ENCODE measurements around the gene CHID1.

CHID1 gene

DNA sequence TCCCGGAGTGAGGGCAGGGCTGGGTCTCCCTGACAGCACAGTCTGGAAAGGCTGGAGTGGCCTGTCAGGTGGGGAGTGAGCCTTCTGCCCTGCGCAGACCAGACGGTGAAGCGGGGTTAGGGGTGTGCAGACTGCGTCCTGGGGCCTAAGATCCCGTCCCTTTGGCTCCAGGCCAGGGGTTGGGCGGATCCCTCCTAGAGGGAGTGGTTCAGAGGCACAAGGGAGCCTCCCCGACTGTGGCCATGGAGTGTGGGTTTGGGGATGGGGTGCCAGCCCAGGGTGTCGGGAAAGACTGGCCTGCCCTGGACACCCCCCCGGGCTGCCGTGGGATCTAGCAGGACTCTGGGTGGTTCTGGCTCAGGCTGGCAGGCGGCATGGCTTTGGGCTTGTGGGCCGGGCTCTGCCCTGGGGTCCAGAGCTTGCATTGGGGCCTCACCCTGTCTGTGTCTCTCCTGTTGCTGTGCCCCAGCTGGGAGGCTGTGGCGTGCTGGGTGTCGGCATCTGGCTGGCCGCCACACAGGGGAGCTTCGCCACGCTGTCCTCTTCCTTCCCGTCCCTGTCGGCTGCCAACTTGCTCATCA is 48.4 kb downstream of the CHID1 start:
- DNase-seq: no peak

DNA sequence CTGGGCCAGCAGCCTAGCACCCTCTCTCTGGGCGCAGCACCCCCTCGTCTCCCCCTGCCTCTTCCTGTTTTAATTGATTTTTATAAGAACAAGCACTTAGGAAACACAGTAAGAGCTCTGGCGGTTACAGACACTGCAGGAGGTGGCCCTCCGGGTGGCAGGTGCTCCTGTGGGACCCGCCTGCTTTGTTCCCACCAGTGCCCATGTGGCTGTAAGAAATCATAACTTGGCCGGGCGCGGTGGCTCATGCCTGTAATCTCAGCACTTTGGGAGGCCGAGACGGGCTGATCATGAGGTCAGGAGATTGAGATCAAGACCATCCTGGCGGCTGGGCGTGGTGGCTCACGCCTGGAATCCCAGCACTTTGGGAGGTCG is 49.5 kb downstream of the CHID1 start:
- DNase-seq: no peak

DNA sequence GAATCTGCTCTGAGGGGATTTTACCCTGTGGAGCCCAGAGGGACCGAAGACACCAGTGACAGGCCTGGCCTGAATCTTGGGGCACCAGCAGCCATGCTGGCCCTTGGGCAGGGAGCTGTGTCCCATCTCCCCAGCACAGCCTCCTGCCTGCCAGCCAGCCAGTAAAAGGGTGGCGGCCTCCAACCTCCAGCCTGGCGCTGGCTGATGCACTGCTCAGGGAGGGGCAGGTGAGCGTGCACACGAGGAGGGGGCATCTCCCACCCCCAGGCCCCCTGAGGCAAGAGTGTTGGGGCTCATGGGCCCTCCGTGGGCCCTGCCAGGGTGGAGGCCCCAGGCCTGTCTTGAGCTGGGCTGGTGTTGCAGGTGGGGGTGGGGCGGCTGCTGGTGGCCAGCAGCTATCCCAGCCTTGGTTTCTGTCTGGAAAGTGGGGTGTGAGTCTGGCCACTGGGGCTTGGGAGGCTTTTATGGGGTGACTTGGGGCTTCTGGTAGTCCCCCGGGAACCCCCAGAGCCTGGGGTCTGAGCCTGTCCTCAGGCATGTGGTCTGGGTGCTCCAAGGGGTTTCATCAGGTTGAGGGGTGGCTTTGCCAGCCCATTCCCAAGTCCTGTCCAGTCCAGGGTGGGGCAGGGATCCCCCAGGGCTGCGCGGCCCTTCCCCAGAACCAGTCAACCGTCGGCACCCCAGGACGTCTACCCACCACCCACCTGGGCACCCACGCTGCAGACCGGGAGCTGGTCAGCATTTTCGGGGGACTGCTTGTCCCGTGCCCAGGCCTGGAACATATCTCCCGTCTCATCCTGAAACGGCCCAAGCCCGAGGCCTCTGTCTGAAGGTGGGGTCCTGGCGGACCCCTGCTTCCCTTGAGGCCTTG is 50.1 kb downstream of the CHID1 start:
- no peak for DNase-seq

DNA sequence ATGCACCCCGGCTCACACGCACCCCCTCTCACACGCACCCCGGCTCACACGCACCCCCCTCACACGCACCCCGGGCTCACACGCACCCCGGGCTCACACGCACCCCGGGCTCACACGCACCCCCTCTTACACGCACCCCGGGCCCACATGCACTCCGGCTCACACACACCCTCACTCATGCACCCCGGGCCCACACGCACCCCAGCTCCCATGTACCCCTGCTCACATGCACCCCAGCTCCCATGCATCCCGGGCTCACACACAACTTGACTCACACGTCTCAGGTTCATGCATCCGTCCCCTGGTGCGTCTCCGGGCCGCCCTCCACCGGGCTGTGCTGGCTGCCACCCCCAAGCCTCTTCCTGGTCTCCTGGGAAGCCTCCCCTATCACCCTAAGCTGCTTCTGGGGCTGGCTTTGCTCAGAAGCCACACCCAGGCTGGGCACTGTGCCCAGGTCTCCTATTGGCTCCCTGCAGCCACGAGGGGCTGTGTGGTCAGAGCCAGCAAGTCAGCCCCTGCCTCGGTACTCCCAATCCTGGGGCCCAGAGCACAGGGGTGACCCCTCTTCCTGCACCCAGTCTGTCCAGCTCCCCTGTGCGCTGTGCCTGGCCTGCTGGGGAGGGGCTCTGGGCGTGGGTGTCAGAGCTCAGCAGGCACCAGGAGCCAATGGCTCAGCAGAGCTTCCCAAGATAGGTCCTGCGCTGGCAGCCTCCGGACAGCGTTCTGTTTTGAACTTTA is 51.0 kb downstream of the CHID1 start:
- peak; percentile 56 for DNase-seq

DNA sequence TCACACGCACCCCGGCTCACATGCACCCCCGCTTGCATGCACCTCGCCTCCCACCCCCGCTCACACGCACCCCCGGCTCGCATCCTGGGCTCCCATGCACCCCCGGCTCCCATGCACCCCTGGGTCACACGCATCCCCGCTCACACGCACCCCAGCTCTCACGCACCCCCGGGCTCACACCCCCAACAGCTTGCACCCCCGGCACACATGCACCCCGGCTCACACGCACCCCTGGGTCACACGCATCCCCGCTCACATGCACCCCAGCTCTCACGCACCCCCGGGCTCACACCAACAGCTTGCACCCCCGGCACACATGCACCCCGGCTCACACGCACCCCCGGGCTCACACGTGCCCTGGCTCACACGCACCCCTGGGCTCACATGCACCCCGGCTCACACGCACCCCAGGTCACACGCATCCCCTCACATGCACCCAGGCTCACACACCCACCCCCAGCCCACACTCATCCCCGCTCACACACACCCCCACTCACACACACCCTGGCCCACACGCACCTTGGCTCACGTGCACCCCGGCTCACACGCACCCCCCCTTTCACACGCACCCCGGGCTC is 51.8 kb downstream of the CHID1 start:
- DNase-seq: no peak

DNA sequence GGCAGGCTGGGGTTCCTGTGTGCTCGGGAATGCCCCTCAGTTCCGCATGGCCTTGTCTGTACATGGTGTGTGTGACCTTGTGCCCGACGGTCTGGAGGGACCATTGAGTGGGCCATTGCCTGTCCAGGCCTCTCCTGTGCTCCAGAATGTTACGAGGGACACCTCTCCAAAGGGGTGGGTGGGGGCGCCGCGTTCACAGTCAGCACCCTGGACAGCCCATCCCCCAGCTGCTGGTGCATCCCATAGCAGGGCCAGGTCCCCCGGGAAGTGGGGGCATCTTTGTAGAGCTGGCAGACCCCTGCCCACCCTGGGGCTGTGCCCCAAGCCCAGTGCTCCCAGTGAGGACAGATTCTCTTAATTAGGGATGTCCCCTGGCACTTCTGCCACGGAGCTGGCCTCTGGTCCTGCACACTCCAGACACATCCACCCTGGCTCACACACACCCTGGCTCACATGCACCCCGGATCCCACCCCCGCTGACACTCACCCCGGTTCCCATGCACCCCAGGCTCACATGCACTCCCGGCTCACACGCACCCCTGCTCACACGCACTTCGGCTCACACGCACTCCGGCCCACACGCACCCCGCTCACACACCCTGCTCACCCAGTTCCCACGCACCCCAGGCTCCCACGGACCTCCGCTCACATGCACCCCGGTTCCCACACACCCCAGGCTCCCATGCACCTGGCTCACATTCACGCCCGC is 52.4 kb downstream of the CHID1 start:
- DNase-seq: no peak

DNA sequence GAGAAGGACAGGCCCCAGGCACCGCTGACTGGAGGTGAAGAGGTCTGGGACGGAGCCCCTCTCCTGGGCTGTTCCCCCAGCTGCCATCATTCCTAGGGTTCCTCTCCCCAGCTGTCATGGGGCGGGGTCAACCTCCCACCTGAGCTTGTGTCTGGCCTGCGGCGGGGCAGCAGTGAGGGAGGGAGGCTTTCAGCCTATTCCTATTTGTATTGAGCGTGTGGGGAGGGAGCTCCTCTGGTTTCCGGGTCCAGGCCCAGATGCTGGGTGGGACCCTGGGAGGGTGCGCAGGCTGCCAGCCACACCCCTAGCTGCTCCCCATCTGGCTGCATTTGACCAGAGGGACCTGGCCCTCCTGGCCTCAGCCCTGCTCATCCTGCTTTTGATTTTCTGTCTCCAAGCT is 54.2 kb downstream of the CHID1 start:
- no peak for DNase-seq

DNA sequence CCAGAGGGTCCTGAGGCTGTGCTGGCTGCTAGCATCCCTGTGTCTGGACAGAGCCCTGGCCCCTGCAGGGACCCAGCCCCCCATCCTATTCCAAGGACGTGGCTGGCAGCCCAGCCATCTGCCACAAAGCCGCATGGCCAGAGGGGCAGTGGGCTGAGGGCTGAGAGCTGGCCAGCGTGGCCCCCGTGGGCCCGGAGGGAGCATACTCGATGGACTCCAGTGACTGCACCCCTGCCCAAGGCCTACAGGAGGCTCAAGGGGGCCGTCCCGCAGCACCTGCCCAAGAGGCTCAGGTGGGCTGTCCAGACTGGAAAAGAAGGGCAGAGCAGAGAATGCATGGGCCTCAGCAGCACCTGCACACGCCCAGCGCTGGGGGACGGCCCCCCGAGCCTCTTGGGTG is 54.8 kb downstream of the CHID1 start:
- DNase-seq: no peak

DNA sequence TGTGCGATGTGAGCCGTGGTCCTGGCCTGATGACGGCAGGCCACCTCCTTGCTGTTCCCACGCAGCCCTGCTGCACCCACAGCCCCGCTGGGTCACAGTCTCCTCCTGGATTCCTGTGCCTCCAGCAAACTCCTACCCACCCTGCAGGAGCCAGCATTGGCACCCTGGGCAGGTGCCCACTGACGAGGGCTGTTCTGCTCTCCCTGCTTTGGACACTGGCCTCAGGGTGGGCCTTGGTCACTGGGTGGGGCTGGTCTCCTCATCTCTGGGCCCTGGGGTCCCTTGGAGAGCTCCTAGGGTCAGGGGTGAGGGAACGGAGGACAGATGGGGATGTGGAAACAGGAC is 55.3 kb downstream of the CHID1 start:
- DNase-seq: no peak

DNA sequence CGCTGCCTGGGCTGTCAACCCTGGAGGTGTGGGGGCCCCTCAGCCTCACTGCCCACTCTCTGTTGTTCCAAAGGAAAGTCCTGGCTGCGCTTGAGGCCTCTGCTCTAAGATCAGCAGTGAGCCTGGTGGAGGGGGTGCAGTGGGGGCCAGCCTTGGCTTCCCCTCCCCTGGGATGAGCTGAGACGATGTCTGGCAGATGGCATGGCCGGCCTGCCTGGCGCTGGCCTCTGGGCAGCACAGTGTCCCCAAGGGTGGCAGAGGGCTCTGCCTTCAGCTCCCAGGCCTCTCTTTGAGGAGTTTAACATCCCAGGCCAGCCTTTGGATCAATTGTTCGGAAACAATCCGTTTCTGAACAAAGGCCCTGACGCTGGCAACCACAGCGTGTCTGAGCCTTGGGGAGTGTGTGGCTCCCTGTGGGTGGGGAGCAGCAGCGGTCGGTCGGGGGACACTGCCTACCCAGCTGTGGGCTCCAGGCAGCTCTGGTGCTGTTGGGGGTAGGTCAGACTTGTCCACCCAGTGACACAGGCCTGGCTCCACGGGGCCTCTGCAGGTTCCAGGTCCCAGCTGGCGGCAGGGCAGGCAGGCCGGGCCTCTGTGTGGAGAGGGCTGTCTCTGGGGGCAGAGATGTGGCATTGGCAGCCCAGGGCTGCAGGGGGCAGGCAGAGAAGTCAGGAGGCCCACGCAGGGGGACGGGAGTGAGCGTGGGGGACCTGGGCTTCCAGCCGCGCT is 55.8 kb downstream of the CHID1 start:
- no peak for DNase-seq

DNA sequence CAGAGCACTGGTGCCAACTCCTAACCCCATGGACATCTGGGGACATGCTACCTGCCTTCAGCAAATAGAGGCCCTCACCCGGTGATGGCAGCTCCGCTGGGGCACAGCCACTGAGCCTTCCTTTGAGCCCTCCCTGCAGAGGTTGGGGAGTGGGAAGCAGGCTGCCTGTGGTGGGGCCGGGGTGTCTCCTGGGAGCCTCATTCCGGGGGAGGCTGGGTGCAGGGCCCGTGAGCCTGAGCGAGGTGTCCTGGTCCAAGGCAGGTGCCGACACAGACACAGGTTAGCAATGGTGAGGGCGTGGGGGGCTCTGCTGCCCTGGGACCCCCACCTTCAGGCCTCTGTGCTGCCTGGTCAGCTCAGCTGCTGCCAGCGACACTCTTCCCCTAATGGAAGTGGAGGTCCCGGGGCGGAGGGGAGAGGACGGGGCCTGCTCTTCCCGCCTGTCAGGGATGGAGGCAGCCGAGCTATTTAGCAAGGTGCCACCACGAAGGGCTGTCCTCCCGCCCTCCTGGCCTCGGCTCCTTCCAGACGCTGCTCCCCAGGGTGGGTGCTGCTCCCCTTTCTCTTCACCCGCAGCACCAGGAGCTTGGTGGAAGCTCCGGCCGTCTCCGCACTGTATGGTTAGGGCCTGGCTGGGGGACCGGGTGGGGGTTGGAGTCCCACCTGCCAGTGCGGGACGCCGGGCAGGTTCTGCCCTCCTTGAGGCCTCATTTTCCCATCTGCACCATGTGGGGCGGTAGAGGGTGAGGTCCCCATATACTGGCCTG is 56.7 kb downstream of the CHID1 start:
- DNase-seq: no peak

DNA sequence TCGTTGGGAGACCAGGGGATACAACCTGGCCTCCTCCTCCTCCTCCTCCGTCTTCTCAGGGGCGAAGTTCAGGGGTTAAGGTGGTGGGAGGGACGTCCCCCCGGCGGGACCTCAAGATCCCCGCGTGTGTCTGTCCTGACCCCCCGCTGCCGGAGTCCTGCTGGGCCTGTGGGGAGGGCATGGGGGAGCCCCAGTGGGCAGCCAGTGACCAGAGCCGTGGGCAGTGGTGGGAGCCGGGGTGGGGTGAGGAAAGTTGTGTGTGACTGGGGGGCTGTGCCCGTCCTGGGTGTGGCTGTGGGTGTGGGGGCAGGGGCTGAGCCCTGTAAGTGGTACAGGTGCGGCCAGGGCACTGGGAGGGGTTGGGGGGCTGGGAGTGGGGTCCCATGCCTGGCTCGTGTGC is 57.8 kb downstream of the CHID1 start:
- DNase-seq: no peak

DNA sequence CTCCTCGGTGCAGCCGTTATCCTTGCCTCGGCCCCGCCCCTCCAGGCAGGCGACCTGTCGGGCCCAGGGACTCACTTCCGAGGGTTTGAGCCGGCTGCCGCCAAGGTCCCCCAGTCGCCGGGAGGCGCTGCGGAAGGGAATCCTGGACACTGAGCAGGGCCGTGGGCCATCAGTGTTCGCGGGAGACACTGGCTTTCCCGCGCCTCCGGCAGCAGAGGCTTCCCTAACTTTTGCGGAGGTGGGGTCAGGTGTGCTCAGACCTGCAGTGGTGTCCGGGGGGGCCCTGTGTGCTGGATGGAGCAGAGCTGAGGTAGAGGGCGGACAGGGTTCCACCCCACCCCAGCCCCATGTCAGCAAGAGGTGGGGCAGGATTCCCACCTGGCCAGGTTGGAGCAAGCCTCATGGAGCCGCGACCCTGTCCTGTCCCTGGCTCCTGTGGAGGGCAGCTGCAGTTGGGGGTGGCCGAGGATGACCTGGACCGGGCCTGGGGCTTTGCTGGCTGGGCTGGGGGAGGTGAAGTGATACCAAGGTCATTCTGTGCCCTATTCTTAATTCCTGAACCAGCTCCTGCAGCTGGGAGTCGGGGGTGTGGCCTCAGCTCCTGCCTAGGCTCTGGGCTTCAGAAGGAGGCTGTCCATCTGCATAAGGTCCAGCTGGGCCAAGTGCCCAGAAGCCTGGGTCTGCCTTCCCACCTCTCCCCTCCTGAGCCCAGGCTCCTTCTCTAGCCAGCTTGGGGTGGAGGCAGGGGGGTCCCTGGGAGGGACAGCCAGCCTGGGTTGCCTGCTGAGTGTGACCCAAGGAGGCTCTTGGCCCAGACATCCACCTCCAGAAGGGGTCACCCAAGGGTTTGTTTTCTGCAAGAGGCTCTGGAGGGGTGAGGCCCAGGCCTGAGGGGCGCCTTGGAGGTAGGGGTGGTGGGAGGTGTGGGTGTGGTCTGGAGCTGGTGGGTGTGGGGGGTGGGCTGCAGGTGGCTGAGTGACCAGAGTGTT is 59.5 kb downstream of the CHID1 start:
- DNase-seq: no peak

DNA sequence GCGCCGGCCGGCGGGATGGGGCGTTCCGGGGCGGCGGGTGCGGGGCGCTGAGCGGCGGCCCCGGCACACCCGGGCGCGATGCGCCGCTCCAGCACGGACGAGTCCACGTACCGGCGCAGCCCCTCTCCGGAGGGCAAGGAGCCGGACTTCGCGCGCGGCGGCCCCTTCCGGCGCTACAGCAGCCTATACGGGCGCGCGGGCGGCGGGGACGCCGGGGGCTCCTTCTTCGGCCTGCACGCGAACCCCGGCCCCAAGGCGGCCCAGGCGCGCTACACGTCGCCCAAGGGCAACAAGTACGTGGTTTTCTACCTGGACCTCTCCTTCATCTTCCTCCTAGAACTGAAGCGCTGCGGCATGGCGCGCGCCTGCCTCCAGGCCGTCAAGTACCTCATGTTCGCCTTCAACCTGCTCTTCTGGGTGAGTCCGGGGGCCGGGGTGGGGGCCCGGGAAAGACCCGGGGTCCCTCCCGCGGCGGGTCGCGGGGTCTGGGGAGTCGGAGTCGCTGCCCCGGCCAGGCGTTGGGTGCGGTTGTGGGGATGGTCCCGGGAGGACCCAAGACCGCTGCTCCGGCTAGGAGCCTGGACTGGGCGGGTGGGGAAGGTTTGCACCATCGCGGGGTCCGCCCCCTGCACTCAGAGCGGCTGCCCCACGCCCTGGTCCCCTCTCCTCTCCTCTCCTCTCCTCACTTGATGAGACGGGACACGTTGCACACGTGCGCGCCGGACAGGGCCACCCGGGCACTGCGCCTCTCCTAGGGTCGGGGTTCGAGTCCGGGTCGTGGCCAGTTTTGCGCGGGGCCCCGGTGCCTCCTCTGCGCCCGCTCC is 60.4 kb downstream of the CHID1 start:
- DNase-seq: no peak

DNA sequence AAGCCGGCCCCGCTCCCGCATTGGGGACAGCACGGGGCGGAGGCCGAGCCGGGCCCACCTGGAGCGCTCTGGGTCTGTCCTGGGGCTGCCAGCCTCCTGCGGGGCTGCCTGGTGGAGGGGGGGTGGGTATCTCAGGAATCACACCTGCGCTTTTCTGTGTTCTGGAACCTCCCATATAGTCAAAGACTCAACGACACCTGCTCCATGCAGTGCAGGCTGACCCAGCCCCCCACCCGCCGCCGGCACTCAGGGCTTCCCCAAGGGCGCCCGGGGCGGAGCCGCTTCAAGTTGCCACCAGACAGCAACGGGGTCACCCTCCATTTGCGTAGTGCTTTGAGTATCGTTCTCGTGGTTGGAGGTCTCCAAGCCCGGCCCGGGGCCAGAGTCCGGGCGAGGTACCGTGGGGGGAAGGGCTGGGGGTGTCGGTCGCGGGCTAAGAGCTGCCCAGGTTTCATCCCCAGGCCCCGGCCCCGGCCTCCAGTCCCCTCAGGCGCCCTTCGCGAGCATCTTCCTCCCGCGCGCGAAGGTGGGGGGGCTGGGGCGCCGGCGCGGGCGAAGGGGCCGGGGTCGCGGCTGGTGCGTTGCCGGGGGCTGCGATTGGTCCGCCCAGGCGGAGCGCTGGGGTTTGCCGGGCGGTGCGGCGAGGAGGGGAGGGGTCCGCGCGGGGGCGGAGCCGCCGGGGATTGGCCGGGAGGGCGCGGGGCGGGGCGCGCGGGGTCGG is 61.3 kb downstream of the CHID1 start:
- DNase-seq: no peak

DNA sequence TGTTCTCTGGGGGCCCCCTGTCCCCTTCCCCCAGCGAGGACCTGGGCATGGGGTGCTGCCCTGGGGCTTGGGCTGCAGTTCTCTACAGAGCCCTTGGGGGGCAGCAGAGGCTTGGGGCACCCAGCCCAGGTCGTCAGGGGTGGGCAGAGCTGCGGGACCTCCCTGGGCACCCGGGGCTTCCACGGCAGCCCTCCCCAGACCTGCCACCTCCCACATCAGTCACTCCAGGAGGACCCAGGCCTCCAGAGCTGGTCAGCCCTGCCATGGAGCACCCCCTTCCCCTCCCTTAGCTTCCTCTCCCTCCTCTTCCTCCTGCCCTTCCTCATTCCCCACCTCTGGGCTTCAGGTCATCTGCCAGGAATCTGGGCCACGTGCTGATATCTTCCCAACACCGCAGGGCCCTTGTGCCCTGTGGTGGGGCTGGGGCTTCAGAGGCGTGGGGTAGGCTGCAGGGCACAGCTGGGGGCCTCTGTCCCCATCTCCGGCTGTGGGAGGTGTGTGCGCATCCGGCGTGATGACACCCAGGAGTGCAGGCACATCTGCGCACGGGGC is 62.2 kb downstream of the CHID1 start:
- no peak for DNase-seq

DNA sequence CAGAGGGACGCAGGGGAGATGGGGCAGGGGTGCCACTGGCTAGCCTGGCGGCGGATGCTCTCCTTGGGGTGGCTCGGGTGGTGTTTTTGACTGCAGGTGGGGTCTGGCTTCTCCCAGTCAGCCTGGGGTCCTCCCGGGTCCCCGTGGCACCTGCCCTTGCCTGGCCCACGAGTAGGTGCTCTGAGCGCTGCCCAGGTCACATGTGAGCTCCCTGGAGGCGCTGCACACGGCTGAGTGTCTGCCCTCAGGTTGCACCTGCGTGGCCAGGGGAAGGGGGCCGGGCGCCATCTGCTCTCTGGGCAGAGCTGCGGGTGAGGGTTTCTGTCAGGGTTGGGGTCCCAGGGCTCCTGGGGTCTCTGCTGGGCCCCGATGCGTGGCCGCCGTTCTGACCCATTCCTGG is 62.7 kb downstream of the CHID1 start:
- DNase-seq: no peak

DNA sequence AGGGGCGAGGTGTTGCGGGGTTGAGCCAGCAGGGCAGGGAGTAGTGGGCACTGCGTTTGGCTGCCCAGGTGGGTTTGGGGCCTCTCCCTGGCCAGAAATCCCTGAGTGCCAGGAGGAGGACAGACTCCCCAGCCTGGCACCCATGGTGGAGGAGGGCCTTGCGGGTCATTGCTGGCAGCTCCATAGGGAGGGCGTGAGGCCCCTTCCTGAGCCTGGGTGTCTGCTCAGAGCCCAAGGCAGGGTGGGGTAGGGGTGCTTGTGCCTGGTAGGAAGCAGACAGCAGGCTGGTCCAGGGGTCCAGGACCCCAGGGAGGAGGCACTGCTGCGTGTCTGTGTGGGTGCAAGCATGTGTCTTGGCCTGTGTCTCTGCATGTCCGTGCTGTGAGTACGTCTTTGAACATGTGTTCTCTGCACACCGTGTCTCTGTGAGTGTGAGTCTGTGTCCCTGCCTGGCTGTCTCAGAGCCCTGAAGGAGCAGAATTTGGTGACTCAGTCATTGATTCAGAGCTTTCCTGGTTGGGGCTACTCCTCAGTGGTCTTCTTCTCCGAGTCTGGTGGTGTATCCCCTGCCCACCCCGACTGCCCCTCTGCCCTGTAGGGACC is 64.0 kb downstream of the CHID1 start:
- DNase-seq: no peak
